Measurements from ENCODE around the gene ANKRD29.

The ANKRD29 gene

GRCh38 chr18:23688528-23688927 lies 25.8 kb upstream of the ANKRD29 start:
- TF ChIP-seq REST (IDR thresholded peaks at IDR 0.05; ENCODE audit: low read depth) (no peak), RAD21 (IDR thresholded peaks at IDR 0.05; ENCODE audit: low read depth) (no peak), TEAD4 (IDR thresholded peaks at IDR 0.05) (no peak), NFIC (IDR thresholded peaks at IDR 0.05) (no peak), ZBTB7A (IDR thresholded peaks at IDR 0.05; ENCODE audit: low read depth) (no peak), YY1 (IDR thresholded peaks at IDR 0.05; ENCODE audit: low read depth) (no peak), EGR1 (IDR thresholded peaks at IDR 0.05) (no peak), EP300 (IDR thresholded peaks at IDR 0.05; ENCODE audit: borderline replicate concordance) (no peak), CEBPB (IDR thresholded peaks at IDR 0.05) (no peak), TCF12 (IDR thresholded peaks at IDR 0.05; ENCODE audit: low read depth) (no peak), TAF1 (IDR thresholded peaks at IDR 0.05; ENCODE audit: low read depth) (no peak), CREB1 (IDR thresholded peaks at IDR 0.05; ENCODE audit: low read depth) (no peak), MAX (IDR thresholded peaks at IDR 0.05) (no peak), FOXM1 (IDR thresholded peaks at IDR 0.05; ENCODE audit: borderline replicate concordance, low read depth) (no peak)
- TF ChIP-seq, protein P1, sequence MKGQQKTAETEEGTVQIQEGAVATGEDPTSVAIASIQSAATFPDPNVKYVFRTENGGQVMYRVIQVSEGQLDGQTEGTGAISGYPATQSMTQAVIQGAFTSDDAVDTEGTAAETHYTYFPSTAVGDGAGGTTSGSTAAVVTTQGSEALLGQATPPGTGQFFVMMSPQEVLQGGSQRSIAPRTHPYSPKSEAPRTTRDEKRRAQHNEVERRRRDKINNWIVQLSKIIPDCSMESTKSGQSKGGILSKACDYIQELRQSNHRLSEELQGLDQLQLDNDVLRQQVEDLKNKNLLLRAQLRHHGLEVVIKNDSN (IDR thresholded peaks at IDR 0.05), result no peak

DNA sequence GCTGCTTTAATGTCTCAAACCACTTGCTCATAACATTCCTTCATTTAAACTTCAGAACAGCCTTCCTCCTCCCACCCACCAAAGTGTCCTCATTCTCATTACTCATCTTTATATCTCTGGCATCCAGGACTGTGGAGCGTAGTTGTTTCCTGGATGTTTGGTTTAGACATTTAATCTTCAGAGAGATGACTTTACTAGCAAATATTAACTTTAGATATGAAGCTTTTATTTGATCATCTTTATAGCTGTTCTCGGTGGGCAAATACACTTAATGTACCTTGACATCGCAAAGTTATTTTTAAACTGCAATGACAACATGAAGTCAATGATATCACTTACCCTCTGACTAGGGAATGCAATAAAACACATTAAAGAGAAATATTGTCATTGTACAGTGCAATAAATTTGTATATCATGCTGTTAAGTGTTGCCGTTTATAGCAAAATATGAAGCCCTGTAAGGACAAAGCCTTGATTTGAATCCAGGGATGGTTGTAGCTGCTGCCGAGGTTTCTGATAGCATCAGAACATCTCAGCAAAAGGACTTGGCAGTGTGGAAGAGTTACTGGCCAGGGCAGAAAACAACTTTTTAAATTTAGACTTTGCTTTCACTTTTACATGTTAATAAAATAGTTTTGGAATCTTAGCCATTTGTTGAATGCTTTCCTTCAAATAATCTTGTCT lies 21.9 kb upstream of the ANKRD29 start:
- no peak for TF ChIP-seq FOXM1 (IDR thresholded peaks at IDR 0.05; ENCODE audit: borderline replicate concordance, low read depth)
- no peak for TF ChIP-seq TAF1 (IDR thresholded peaks at IDR 0.05; ENCODE audit: low read depth)
- no peak for TF ChIP-seq YY1 (IDR thresholded peaks at IDR 0.05; ENCODE audit: low read depth)
- no peak for TF ChIP-seq ZBTB7A (IDR thresholded peaks at IDR 0.05; ENCODE audit: low read depth)

DNA sequence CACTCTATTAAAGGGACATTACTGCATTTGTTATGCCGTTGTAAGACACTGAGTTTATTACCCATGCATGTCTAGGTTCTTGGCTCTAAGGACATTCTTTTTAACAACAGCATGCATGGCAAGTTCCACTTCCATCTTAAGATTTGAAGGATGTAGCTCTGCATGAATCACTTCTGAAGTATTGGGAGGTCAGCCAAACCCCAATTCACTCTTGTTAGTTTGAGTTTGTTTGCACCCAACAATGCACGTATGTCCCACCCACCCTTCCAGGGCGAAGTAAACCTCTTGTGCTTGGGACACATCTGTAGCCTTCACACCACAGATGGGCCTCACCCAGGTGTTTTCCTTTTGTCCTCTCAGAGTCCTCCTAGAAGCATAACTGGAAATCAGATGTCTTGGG lies 21.0 kb upstream of the ANKRD29 start:
- TF ChIP-seq RAD21 (IDR thresholded peaks at IDR 0.05; ENCODE audit: low read depth) (no peak), MAX (IDR thresholded peaks at IDR 0.05) (peak; percentile 29; the same call in 1 of the 2 replicates), EGR1 (IDR thresholded peaks at IDR 0.05) (no peak), CREB1 (IDR thresholded peaks at IDR 0.05; ENCODE audit: low read depth) (no peak)

- no peak for TF ChIP-seq TEAD4 (IDR thresholded peaks at IDR 0.05)
- no peak for TF ChIP-seq FOXM1 (IDR thresholded peaks at IDR 0.05; ENCODE audit: borderline replicate concordance, low read depth)
- TF ChIP-seq TAF1 (IDR thresholded peaks at IDR 0.05; ENCODE audit: low read depth), result no peak
- no peak for TF ChIP-seq TCF12 (IDR thresholded peaks at IDR 0.05; ENCODE audit: low read depth)
- no peak for TF ChIP-seq CREB1 (IDR thresholded peaks at IDR 0.05; ENCODE audit: low read depth)
- TF ChIP-seq ZBTB7A (IDR thresholded peaks at IDR 0.05; ENCODE audit: low read depth), result no peak
- no peak for TF ChIP-seq REST (IDR thresholded peaks at IDR 0.05; ENCODE audit: low read depth)
- TF ChIP-seq, protein P1 (IDR thresholded peaks at IDR 0.05), result no peak
- no peak for TF ChIP-seq EP300 (IDR thresholded peaks at IDR 0.05; ENCODE audit: borderline replicate concordance)
- TF ChIP-seq EGR1 (IDR thresholded peaks at IDR 0.05), result no peak
- TF ChIP-seq YY1 (IDR thresholded peaks at IDR 0.05; ENCODE audit: low read depth), result no peak
- TF ChIP-seq CEBPB (IDR thresholded peaks at IDR 0.05), result no peak
- TF ChIP-seq MAX (IDR thresholded peaks at IDR 0.05), result no peak
- TF ChIP-seq RAD21 (IDR thresholded peaks at IDR 0.05; ENCODE audit: low read depth), result no peak
- TF ChIP-seq NFIC (IDR thresholded peaks at IDR 0.05), result no peak
These were observed 20.4 kb upstream of the ANKRD29 start for GRCh38 chr18:23683155-23683554.

- TF ChIP-seq CEBPB (IDR thresholded peaks at IDR 0.05), result no peak
- no peak for TF ChIP-seq CREB1 (IDR thresholded peaks at IDR 0.05; ENCODE audit: low read depth)
- TF ChIP-seq EP300 (IDR thresholded peaks at IDR 0.05; ENCODE audit: borderline replicate concordance), result no peak
These were observed 19.8 kb upstream of the ANKRD29 start for GRCh38 chr18:23682472-23682871.

GRCh38 chr18:23682045-23682444 lies 19.3 kb upstream of the ANKRD29 start:
- TF ChIP-seq CEBPB (IDR thresholded peaks at IDR 0.05) (no peak), FOXM1 (IDR thresholded peaks at IDR 0.05; ENCODE audit: borderline replicate concordance, low read depth) (no peak), TCF12 (IDR thresholded peaks at IDR 0.05; ENCODE audit: low read depth) (no peak), NFIC (IDR thresholded peaks at IDR 0.05) (no peak), RAD21 (IDR thresholded peaks at IDR 0.05; ENCODE audit: low read depth) (no peak), TAF1 (IDR thresholded peaks at IDR 0.05; ENCODE audit: low read depth) (no peak), CREB1 (IDR thresholded peaks at IDR 0.05; ENCODE audit: low read depth) (no peak), REST (IDR thresholded peaks at IDR 0.05; ENCODE audit: low read depth) (no peak), EP300 (IDR thresholded peaks at IDR 0.05; ENCODE audit: borderline replicate concordance) (no peak), ZBTB7A (IDR thresholded peaks at IDR 0.05; ENCODE audit: low read depth) (no peak), TEAD4 (IDR thresholded peaks at IDR 0.05) (no peak), MAX (IDR thresholded peaks at IDR 0.05) (no peak), YY1 (IDR thresholded peaks at IDR 0.05; ENCODE audit: low read depth) (no peak), EGR1 (IDR thresholded peaks at IDR 0.05) (no peak)
- TF ChIP-seq, protein P1 (IDR thresholded peaks at IDR 0.05), result no peak
